ENCODE measurements around the gene GOLGA1. TPM values are rescaled to one million over a fixed set of nuclear protein-coding genes. Genes with fewer than 3 reads are reported as not detected.

Gene GOLGA1
- total RNA-seq, 1 donor from 2014 or later = 19.4 TPM

DNA sequence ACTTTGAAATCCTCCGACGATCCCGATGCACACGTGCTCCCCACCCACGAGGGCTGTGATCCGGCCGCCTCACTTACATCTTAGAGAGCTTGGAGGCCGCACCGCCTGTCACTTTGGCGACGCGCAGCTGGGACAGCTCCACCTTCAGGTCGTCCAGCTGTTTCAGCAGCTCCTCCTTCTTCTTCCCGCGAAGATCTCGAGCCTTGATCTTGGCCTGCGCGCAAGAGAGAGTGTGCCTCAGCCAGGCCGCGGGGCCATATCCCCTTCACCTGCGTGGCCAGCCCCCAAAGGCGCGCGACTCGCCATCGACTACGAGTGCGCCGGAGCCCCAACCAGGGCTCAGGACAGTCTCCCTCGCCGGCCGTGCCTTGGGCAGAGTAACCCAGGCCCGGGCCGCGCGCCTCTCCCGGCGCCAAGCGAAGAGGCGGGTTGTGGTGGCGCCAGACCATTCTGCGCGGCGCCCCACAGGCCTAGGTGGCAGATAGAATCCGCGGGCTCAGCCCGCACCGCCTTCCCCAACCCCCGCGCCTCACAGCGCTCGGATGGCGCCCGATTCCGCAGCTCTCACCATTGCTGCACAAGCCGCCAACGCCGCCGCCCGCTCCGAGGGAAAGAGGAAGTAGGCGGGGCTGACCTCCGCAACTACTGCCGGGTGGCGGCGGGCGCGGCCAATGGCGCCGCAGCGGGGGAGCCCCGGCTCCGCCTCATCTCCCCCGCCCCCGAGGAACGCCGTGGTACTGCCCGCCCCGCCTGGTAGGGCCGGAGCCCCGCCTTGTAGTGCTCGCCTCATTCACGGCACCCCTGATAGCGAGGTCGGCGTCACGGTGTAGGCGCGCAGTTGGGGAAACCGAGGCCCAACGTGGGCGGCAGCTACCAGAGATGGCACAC, 79.3 kb downstream of the GOLGA1 start, which contains the start of the genes ARPC5L and RPL35:
Gene ARPC5L (plus strand): TSS at position 789 of the 888 bp plus-strand sequence. CDS start 7,161 bp downstream, outside the sequence.
Gene RPL35 (minus strand): TSS at position 616 of the 888 bp plus-strand sequence. CDS start 45 bp downstream, at position 571.
- peak within 1 kb of the TSS; percentile 98 for H3K27ac Mint-ChIP-seq
- no peaks in the 10 kb centered on the region for H3K9me3 Mint-ChIP-seq (ENCODE audit: low read depth)
- peak within 1 kb of the TSS; percentile 97 for H3K4me3 Mint-ChIP-seq (ENCODE audit: low read depth)
- H3K4me1 Mint-ChIP-seq (ENCODE audit: low read depth) = peaks cover 16% of the 10 kb centered on the region
- DNase-seq (ENCODE audit: low spot score, unreplicated experiment) = peak; percentile 89
- no peaks in the 10 kb centered on the region for H3K27me3 Mint-ChIP-seq
- H3K36me3 Mint-ChIP-seq (ENCODE audit: insufficient read depth) = peaks cover 11% of the 10 kb centered on the region
- peak; percentile 47 for TF ChIP-seq CTCF (IDR thresholded peaks at IDR 0.05; ENCODE audit: unreplicated experiment)

DNA sequence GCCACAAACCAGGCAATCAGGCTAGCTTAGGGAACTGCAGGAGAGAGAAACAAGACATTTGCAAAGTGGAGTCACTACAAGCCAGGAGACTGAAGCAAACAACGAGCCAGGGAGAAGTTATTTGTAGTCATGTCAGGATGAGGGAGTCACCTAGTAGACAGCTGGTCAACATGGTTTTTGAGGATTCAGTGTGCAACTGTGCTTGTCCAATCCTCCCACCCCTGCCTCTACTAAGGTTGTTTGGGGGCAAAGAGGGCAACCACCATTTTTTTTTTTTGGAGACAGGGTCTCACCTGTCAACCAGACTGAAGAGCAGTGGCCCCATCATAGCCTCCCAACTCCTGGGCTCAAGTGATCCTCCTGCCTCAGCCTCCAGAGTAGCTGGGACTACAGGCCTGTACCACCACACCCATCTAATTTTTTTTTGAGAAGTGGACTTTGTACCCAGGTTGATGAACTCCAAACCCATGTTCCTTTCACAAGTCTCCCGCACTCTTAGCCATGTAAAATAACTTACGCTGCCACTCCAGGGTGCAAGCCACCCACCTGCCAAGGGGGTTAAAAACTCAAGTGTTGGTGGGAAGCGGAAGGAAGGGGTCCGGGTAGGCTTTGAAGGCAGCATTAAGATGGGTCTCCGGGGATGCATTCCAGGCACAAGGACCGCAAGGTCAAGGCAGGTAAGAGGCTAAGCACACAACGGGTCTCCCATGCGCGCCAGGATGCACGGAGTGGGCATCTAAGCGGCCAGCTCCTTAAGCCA, 80.1 kb downstream of the GOLGA1 start:
- Mint-ChIP-seq H3K27me3 (no peaks in the 10 kb centered on the region), H3K36me3 (ENCODE audit: insufficient read depth) (peaks cover 11% of the 10 kb centered on the region)
- DNase-seq (ENCODE audit: low spot score, unreplicated experiment) = no peak

GRCh38 chr9:124859803-124860581, 80.9 kb downstream of the GOLGA1 start:
- no peak for TF ChIP-seq CTCF (IDR thresholded peaks at IDR 0.05; ENCODE audit: unreplicated experiment)
- H3K4me1 Mint-ChIP-seq (ENCODE audit: low read depth) = peaks cover 16% of the 10 kb centered on the region
- H3K9me3 Mint-ChIP-seq (ENCODE audit: low read depth) = no peaks in the 10 kb centered on the region
- peaks cover 11% of the 10 kb centered on the region for H3K36me3 Mint-ChIP-seq (ENCODE audit: insufficient read depth)
- no peak for DNase-seq (ENCODE audit: low spot score, unreplicated experiment)
- peak overlapping the region; percentile 97 for H3K4me3 Mint-ChIP-seq (ENCODE audit: low read depth)
- H3K27ac Mint-ChIP-seq = peak overlapping the region; percentile 50
- H3K27me3 Mint-ChIP-seq = no peaks in the 10 kb centered on the region

More for the DNA sequence above, 80.1 kb downstream of the GOLGA1 start:
- Mint-ChIP-seq H3K9me3 (ENCODE audit: low read depth) (no peaks in the 10 kb centered on the region), H3K4me3 (ENCODE audit: low read depth) (peak overlapping the region; percentile 97), H3K4me1 (ENCODE audit: low read depth) (peaks cover 16% of the 10 kb centered on the region), H3K27ac (peak overlapping the region; percentile 98)
- TF ChIP-seq CTCF (IDR thresholded peaks at IDR 0.05; ENCODE audit: unreplicated experiment) = no peak

GRCh38 chr9:124858330-124859046, 82.4 kb downstream of the GOLGA1 start:
- H3K4me1 Mint-ChIP-seq (ENCODE audit: low read depth) = peaks cover 16% of the 10 kb centered on the region
- H3K36me3 Mint-ChIP-seq (ENCODE audit: insufficient read depth) = peaks cover 11% of the 10 kb centered on the region
- no peaks in the 10 kb centered on the region for H3K9me3 Mint-ChIP-seq (ENCODE audit: low read depth)
- H3K4me3 Mint-ChIP-seq (ENCODE audit: low read depth) = no peak overlapping the region
- no peak overlapping the region for H3K27ac Mint-ChIP-seq
- TF ChIP-seq CTCF (IDR thresholded peaks at IDR 0.05; ENCODE audit: unreplicated experiment) = no peak
- no peaks in the 10 kb centered on the region for H3K27me3 Mint-ChIP-seq
- DNase-seq (ENCODE audit: low spot score, unreplicated experiment) = no peak
